ENCODE measurements around the gene DDX1.

Gene DDX1

GRCh38 chr2:15559379-15560139, 32.1 kb upstream of the DDX1 start:
- no peak for TF ChIP-seq CTCF (IDR thresholded peaks at IDR 0.05)
- DNase-seq (ENCODE audit: low spot score): no peak
- Histone ChIP-seq H3K27ac (no peak overlapping the region), H3K4me3 (peak overlapping the region; percentile 97)

- DNase-seq (ENCODE audit: low spot score): no peak
- no peak for TF ChIP-seq CTCF (IDR thresholded peaks at IDR 0.05)
- H3K4me3 ChIP-seq: peak overlapping the region; percentile 97
- H3K27ac ChIP-seq: peak overlapping the region; percentile 49 to 86
Measured at GRCh38 chr2:15560140-15560987, 31.3 kb upstream of the DDX1 start.

- no peak for TF ChIP-seq CTCF (IDR thresholded peaks at IDR 0.05)
- Histone ChIP-seq H3K27ac (peak within 1 kb of the TSS; percentile 49 to 86), H3K4me3 (peak within 1 kb of the TSS; percentile 97)
- DNase-seq (ENCODE audit: low spot score): peak; percentile 82
Measured at GRCh38 chr2:15560988-15561573, 30.6 kb upstream of the DDX1 start, which contains the start of gene NBAS. Gene NBAS, minus strand, starts transcription at chr2:15561334. Its CDS starts 30 bp downstream, at chr2:15561304.

- TF ChIP-seq CTCF (IDR thresholded peaks at IDR 0.05): no peak
- H3K4me3 ChIP-seq: peak overlapping the region; percentile 97
- peak overlapping the region; percentile 49 to 86 for H3K27ac ChIP-seq
- no peak for DNase-seq (ENCODE audit: low spot score)
Measured at GRCh38 chr2:15561574-15562344, 29.9 kb upstream of the DDX1 start.

GRCh38 chr2:15562354-15563031, 29.2 kb upstream of the DDX1 start:
- no peak for TF ChIP-seq CTCF (IDR thresholded peaks at IDR 0.05)
- H3K27ac ChIP-seq: no peak overlapping the region
- H3K4me3 ChIP-seq: no peak overlapping the region
- DNase-seq (ENCODE audit: low spot score): no peak

Data from coronary artery (tissue), 2 donors.